H1 (cell line): ENCODE measurements around the gene CTNNA3. TPM values are rescaled to one million over a fixed set of nuclear protein-coding genes. Genes with fewer than 3 reads are reported as not detected.

ENCODE experiments used
- CTCF ChIA-PET: fragments of 300-600 bp; sonication (Branson Sonifier 250); formaldehyde crosslinking; loops from one replicate; lab custom pipeline; 2021; ENCODE audit not compliant: partially characterized antibody; lab: Charles Lee
- POLR2A ChIA-PET: fragments of 300-600 bp; sonication (Branson Sonifier 250); formaldehyde crosslinking; loops from one replicate; lab custom pipeline; 2021; ENCODE audit warnings: inconsistent platforms; ENCODE audit not compliant: partially characterized antibody; lab: Charles Lee
- DNase-seq, 2 experiments: peaks; one replicate each; pipeline versions ENCODE4 v3.0.0 to v3.0.0-alpha.2; 2010 to 2022; ENCODE audit warnings: low spot score in 2 of 2, low read depth in 1 of 2, mixed read lengths in 1 of 2
- FAIRE-seq: peaks from 2 replicates; lab custom pipeline; 2011; peaks lifted over from hg19 to GRCh38; lab: Jason Lieb, UNC
- H2AFZ ChIP-seq: 2 replicates; pipeline ENCODE4 v1.8.1; 2012; ENCODE audit warnings: low read length, inconsistent platforms
- H2AK5ac ChIP-seq: 2 replicates; pipeline ENCODE4 v1.6.1; 2013; ENCODE audit warnings: low read depth, low read length
- H2BK120ac ChIP-seq: replicated peaks from 2 replicates; pipeline ENCODE3; 2013; ENCODE audit warnings: low read depth, low read length, inconsistent platforms
- H2BK12ac ChIP-seq: 2 replicates; pipeline ENCODE4 v1.6.1; 2013; ENCODE audit warnings: low read depth, low read length
- H2BK15ac ChIP-seq: 2 replicates; pipeline ENCODE4 v1.6.1; 2013; ENCODE audit warnings: low read length
- H2BK20ac ChIP-seq: 2 replicates; pipeline ENCODE4 v1.6.1; 2013; ENCODE audit warnings: low read length
- H2BK5ac ChIP-seq: 2 replicates; pipeline ENCODE4 v1.6.1; 2013; ENCODE audit warnings: low read depth, low read length
- H3K14ac ChIP-seq: 2 replicates; pipeline ENCODE4 v1.6.1; 2013; ENCODE audit warnings: inconsistent platforms; ENCODE audit not compliant: insufficient read length
- H3K18ac ChIP-seq: 2 replicates; pipeline ENCODE4 v1.6.1; 2013; ENCODE audit warnings: low read length; ENCODE audit errors: extremely low read depth
- H3K23ac ChIP-seq: 2 replicates; pipeline ENCODE4 v1.6.1; 2013; ENCODE audit warnings: inconsistent platforms; ENCODE audit not compliant: insufficient read length
- H3K23me2 ChIP-seq: 2 replicates; pipeline ENCODE4 v1.6.1; 2013; ENCODE audit warnings: low read depth, low read length
- H3K27ac ChIP-seq: 2 replicates; pipeline ENCODE4 v1.6.1; 2011; ENCODE audit warnings: low read depth, low read length, inconsistent platforms
- H3K27me3 ChIP-seq, 4 experiments: replicated peaks in 1 of 4; 1 replicate in 1 of 4; 2 replicates in 3 of 4; pipeline versions ENCODE4 v1.6.1 to v1.8.1; 2011 to 2013; ENCODE audit warnings: low read length in 3 of 4, mild to moderate bottlenecking in 3 of 4, inconsistent platforms in 2 of 4, mixed read lengths in 2 of 4, moderate library complexity in 1 of 4; ENCODE audit not compliant: control insufficient read depth in 3 of 4, insufficient read depth in 3 of 4; ENCODE audit errors: extremely low read depth in 1 of 4
- H3K36me3 ChIP-seq, 4 experiments: 2 replicates each; pipeline versions ENCODE4 v1.6.1 to v1.8.1; 2011 to 2013; ENCODE audit warnings: mild to moderate bottlenecking in 4 of 4, low read length in 3 of 4, moderate library complexity in 2 of 4, control low read depth in 1 of 4, inconsistent platforms in 1 of 4; ENCODE audit not compliant: insufficient read depth in 4 of 4, control insufficient read depth in 2 of 4
- H3K4ac ChIP-seq: replicated peaks from 2 replicates; pipeline ENCODE3; 2013; ENCODE audit warnings: low read length, low read depth, mixed read lengths, inconsistent platforms; ENCODE audit not compliant: insufficient read length
- H3K4me1 ChIP-seq, 4 experiments: replicated peaks in 1 of 4; 1 replicate in 1 of 4; 2 replicates in 3 of 4; pipeline versions ENCODE4 v1.6.1 to v1.8.1; 2011 to 2013; ENCODE audit warnings: low read length in 3 of 4, inconsistent platforms in 2 of 4, mixed read lengths in 1 of 4; ENCODE audit not compliant: insufficient read depth in 4 of 4, control insufficient read depth in 3 of 4
- H3K4me2 ChIP-seq, 2 experiments: 2 replicates each; pipeline versions ENCODE4 v1.6.1 to v1.8.1; 2011 to 2013; ENCODE audit warnings: low read depth in 2 of 2, low read length in 2 of 2, control low read depth in 1 of 2, inconsistent platforms in 1 of 2, mild to moderate bottlenecking in 1 of 2; ENCODE audit not compliant: insufficient read depth in 1 of 2
- H3K4me3 ChIP-seq, 4 experiments: fragments of 200-600, 300-600 bp in 1 of 4; sonication (generic), shearing (Covaris generic), sonication (Bioruptor Twin) in 1 of 4; 2 replicates each; pipeline versions ENCODE4 v1.5.1 to v1.8.1; 2011 to 2016; ENCODE audit warnings: low read length in 4 of 4, low read depth in 3 of 4, control low read depth in 2 of 4, inconsistent platforms in 2 of 4, mild to moderate bottlenecking in 2 of 4, mixed read lengths in 1 of 4, moderate library complexity in 1 of 4; ENCODE audit not compliant: insufficient read depth in 2 of 4; ENCODE audit errors: extremely low read depth in 1 of 4
- H3K56ac ChIP-seq: replicated peaks from 2 replicates; pipeline ENCODE3; 2013; ENCODE audit warnings: low read depth, mild to moderate bottlenecking, mixed read lengths, low read length, inconsistent platforms; ENCODE audit not compliant: insufficient read length
- H3K79me1 ChIP-seq: 2 replicates; pipeline ENCODE4 v1.6.1; 2013; ENCODE audit warnings: low read depth, low read length, control low read depth
- H3K79me2 ChIP-seq, 2 experiments: 2 replicates each; pipeline versions ENCODE4 v1.6.1 to v1.8.1; 2012 to 2013; ENCODE audit warnings: low read length in 2 of 2, mild to moderate bottlenecking in 2 of 2, inconsistent platforms in 1 of 2; ENCODE audit not compliant: insufficient read depth in 2 of 2, control insufficient read depth in 1 of 2
- H3K9ac ChIP-seq, 4 experiments: replicated peaks in 1 of 4; 1 replicate in 1 of 4; 2 replicates in 3 of 4; pipeline versions ENCODE4 v1.6.1 to v1.8.1; 2011 to 2013; ENCODE audit warnings: low read depth in 3 of 4, low read length in 3 of 4, control low read depth in 2 of 4, mild to moderate bottlenecking in 2 of 4, moderate library complexity in 2 of 4, inconsistent platforms in 1 of 4; ENCODE audit errors: extremely low read depth in 1 of 4
- H3K9me3 ChIP-seq, 2 experiments: 2 replicates each; pipeline versions ENCODE4 v1.6.1 to v1.8.1; 2012 to 2013; ENCODE audit warnings: mild to moderate bottlenecking in 2 of 2, moderate library complexity in 2 of 2, control low read depth in 1 of 2, inconsistent platforms in 1 of 2, low read depth in 1 of 2, low read length in 1 of 2, mixed read lengths in 1 of 2; ENCODE audit not compliant: insufficient read depth in 2 of 2
- H4K20me1 ChIP-seq, 2 experiments: replicated peaks in 1 of 2; 2 replicates each; pipeline versions ENCODE3 to v1.8.1; 2011 to 2013; ENCODE audit warnings: inconsistent platforms in 2 of 2, low read length in 2 of 2, mild to moderate bottlenecking in 1 of 2; ENCODE audit not compliant: insufficient read depth in 2 of 2, control insufficient read depth in 1 of 2
- H4K5ac ChIP-seq: 2 replicates; pipeline ENCODE4 v1.6.1; 2013; ENCODE audit warnings: low read length, low read depth, mixed read lengths, inconsistent platforms; ENCODE audit not compliant: insufficient read length
- H4K8ac ChIP-seq: 2 replicates; pipeline ENCODE4 v1.8.0; 2013; ENCODE audit warnings: mild to moderate bottlenecking, moderate library complexity, low read length, inconsistent platforms; ENCODE audit not compliant: insufficient read depth; ENCODE audit errors: extremely low read depth
- H4K91ac ChIP-seq: replicated peaks from 2 replicates; pipeline ENCODE3; 2013; ENCODE audit warnings: low read length, mixed read lengths, inconsistent platforms; ENCODE audit not compliant: insufficient read length
- BRCA1 ChIP-seq: IDR thresholded peaks from 2 replicates; pipeline ENCODE4 v1.6.1; 2012; ENCODE audit warnings: low read depth, low read length, improper control_type of control experiment
- CREB1 ChIP-seq: IDR thresholded peaks from 2 replicates; pipeline ENCODE4 v1.6.1; 2012; ENCODE audit warnings: inconsistent platforms
- FOSL1 ChIP-seq: IDR thresholded peaks from 2 replicates; pipeline ENCODE4 v1.6.1; 2011; ENCODE audit warnings: mild to moderate bottlenecking, low read depth, low read length, moderate library complexity; ENCODE audit not compliant: insufficient read depth
- KDM5A ChIP-seq: fragments of 200-600 bp; IDR thresholded peaks from 2 replicates; pipeline ENCODE4 v1.7.1; 2012; ENCODE audit warnings: mild to moderate bottlenecking, low read length, inconsistent platforms, mixed read lengths
- NRF1 ChIP-seq: IDR thresholded peaks from 2 replicates; pipeline ENCODE4 v1.6.1; 2011; ENCODE audit warnings: mild to moderate bottlenecking, low read depth, low read length, improper control_type of control experiment
- POLR2A ChIP-seq, 2 experiments: IDR thresholded peaks; 1 replicate in 1 of 2; 2 replicates in 1 of 2; pipeline ENCODE4 v1.6.1; 2011; ENCODE audit warnings: low read depth in 2 of 2, low read length in 2 of 2, mild to moderate bottlenecking in 2 of 2; ENCODE audit errors: control extremely low read depth in 1 of 2
- RAD21 ChIP-seq, 2 experiments: IDR thresholded peaks in 1 of 2; conservative IDR thresholded peaks in 1 of 2; 2 replicates each; pipeline ENCODE4 v1.6.1; 2011; ENCODE audit warnings: low read depth in 2 of 2, low read length in 2 of 2, improper control_type of control experiment in 1 of 2, inconsistent platforms in 1 of 2, mild to moderate bottlenecking in 1 of 2, moderate library complexity in 1 of 2
- RFX5 ChIP-seq: IDR thresholded peaks from 2 replicates; pipeline ENCODE4 v1.6.1; 2011; ENCODE audit warnings: low read depth, low read length, improper control_type of control experiment, borderline replicate concordance
- SP4 ChIP-seq: IDR thresholded peaks from 2 replicates; pipeline ENCODE4 v1.6.1; 2012; ENCODE audit warnings: low read length, inconsistent platforms
- SUZ12 ChIP-seq: fragments of 200-600 bp; sonication (generic); IDR thresholded peaks from 2 replicates; pipeline ENCODE4 v1.6.1; 2012; ENCODE audit warnings: mild to moderate bottlenecking, inconsistent platforms, low read length, moderate library complexity, mixed read lengths
- TEAD4 ChIP-seq: IDR thresholded peaks from 2 replicates; pipeline ENCODE4 v1.6.1; 2012; ENCODE audit warnings: low read depth, low read length, inconsistent platforms, mixed read lengths
- WGBS, 2 experiments: shearing (Covaris generic) in 1 of 2; methylation state at CpG; one replicate each; pipeline versions ENCODE4 v1.1.6 to v1.1.7; 2013 to 2015; ENCODE audit warnings: low lambda C conversion rate in 2 of 2, mixed read lengths in 2 of 2, inconsistent platforms in 1 of 2, low coverage in 1 of 2, missing lambda C conversion rate in 1 of 2; ENCODE audit not compliant: insufficient replicate concordance in 2 of 2, insufficient coverage in 1 of 2, insufficient read length in 1 of 2; ENCODE audit errors: extremely low coverage in 1 of 2, missing lambda C conversion rate in 1 of 2; 5-methylcytosine and 5-hydroxymethylcytosine counted together
- polyA plus RNA-seq, 7 experiments: library from polyadenylated mRNA; depleted of rRNA in 3 of 7; stranded (reverse) in 5 of 7; unstranded in 2 of 7; fragments of >200 nt in 5 of 7; fragments of 200-250 nt in 2 of 7; gene quantifications; 1 replicate in 5 of 7; 2 replicates in 1 of 7; 4 replicates in 1 of 7; pipeline versions ENCODE4 v1.2.1 to v1.2.3, GENCODE V29; 2011 to 2013; ENCODE audit warnings: missing spikeins in 2 of 7, mixed read lengths in 2 of 7
- total RNA-seq: library from RNA; stranded (reverse); fragmentation: NEBNext Ultra II Directional; extraction: Animal tissue kit (Norgen Biotek cat#: 25700); gene quantifications from 2 replicates; pipeline ENCODE4 v1.2.1, GENCODE V29; 2021
- TF ChIP-seq, protein P1 (sequence below): IDR thresholded peaks from 2 replicates; pipeline ENCODE4 v1.6.1; 2011; ENCODE audit warnings: low read depth, mild to moderate bottlenecking, low read length; ENCODE audit not compliant: insufficient read depth
- TF ChIP-seq, protein P2 (sequence below): IDR thresholded peaks from 2 replicates; pipeline ENCODE4 v1.6.1; 2012; ENCODE audit warnings: inconsistent platforms
- TF ChIP-seq, protein P3 (sequence below): IDR thresholded peaks from 2 replicates; pipeline ENCODE4 v1.6.1; 2012; ENCODE audit warnings: inconsistent platforms

The CTNNA3 gene
- total and polyA plus RNA-seq, 2 of the 8 experiments (the other 6 are each of a cell fraction or from before 2014, with no cell fraction given): 1.3 to 1.5 TPM

DNA sequence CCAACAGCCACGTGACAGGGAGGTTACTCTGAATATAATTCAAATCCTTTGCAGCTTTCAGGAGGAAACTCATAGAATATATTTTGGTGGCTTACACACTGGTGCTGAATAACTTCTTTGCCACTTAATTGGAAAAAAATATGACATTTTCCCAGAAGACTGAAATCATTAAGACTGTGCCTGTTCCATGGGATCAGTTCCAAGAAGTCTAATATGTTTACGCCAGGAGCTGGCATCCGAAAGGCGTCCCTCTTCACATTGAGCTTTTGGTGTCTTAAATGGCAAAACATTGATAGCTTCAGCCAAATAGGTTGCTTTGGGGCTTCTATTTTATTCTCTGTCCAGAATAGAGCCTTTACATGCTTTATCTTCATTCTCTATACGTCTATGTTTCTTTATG is 1687.8 kb downstream of the CTNNA3 start:
- Histone ChIP-seq H4K20me1 (no peaks in the 10 kb centered on the region), H3K23me2 (no peaks in the 10 kb centered on the region; the same call in 1 of the 2 replicates), H3K14ac (no peak overlapping the region), H2BK5ac (no peak overlapping the region), H3K23ac (no peak overlapping the region), H3K18ac (no peak overlapping the region), H3K4me1 (no peaks in the 10 kb centered on the region), H3K4me2 (no peak overlapping the region), H3K27ac (no peak overlapping the region), H3K79me2 (no peaks in the 10 kb centered on the region), H2BK12ac (no peak overlapping the region), H3K9me3 (no peaks in the 10 kb centered on the region), H4K8ac (no peak overlapping the region), H3K79me1 (no peaks in the 10 kb centered on the region), H4K5ac (no peak overlapping the region), H3K4ac (no peak overlapping the region), H3K36me3 (no peaks in the 10 kb centered on the region; a peak in 1 of 8 replicates), H2AFZ (no peak overlapping the region), H3K56ac (no peak overlapping the region), H3K9ac (no peak overlapping the region), H3K4me3 (no peak overlapping the region), H4K91ac (no peak overlapping the region), H3K27me3 (no peaks in the 10 kb centered on the region), H2BK15ac (no peak overlapping the region), H2BK20ac (no peak overlapping the region), H2AK5ac (no peak overlapping the region), H2BK120ac (no peak overlapping the region)
- WGBS, 2 experiments: 84% methylated on average over 5 of the region's 5 CpGs; no CpG with 5 or more reads in 1 of the 2 experiments
- CTCF ChIA-PET: no interaction called here
- POLR2A ChIA-PET: no interaction called here
- no peak for DNase-seq
- FAIRE-seq: no peak
- no peak for TF ChIP-seq RAD21 (IDR thresholded peaks at IDR 0.05 in 1 of 2, conservative IDR thresholded peaks at IDR 0.05 in 1 of 2; ENCODE audit: low read depth in 2 of 2, low read length in 2 of 2)
- TF ChIP-seq BRCA1: no peak
- TF ChIP-seq KDM5A: no peak
- no peak for TF ChIP-seq SUZ12
- no peak for TF ChIP-seq RFX5
- TF ChIP-seq CREB1: no peak
- TF ChIP-seq, protein P1, sequence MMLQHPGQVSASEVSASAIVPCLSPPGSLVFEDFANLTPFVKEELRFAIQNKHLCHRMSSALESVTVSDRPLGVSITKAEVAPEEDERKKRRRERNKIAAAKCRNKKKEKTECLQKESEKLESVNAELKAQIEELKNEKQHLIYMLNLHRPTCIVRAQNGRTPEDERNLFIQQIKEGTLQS: no peak
- TF ChIP-seq POLR2A (IDR thresholded peaks at IDR 0.05; ENCODE audit: control extremely low read depth in 1 of 2, low read depth in 2 of 2, low read length in 2 of 2): no peak
- no peak for TF ChIP-seq TEAD4
- TF ChIP-seq NRF1: no peak
- TF ChIP-seq, protein P2, sequence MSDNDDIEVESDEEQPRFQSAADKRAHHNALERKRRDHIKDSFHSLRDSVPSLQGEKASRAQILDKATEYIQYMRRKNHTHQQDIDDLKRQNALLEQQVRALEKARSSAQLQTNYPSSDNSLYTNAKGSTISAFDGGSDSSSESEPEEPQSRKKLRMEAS: no peak
- no peak for TF ChIP-seq SP4
- TF ChIP-seq, protein P3, sequence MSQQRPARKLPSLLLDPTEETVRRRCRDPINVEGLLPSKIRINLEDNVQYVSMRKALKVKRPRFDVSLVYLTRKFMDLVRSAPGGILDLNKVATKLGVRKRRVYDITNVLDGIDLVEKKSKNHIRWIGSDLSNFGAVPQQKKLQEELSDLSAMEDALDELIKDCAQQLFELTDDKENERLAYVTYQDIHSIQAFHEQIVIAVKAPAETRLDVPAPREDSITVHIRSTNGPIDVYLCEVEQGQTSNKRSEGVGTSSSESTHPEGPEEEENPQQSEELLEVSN: no peak
- no peak for TF ChIP-seq FOSL1
